Heart left ventricle (tissue), 16 donors: Measurements from ENCODE around the gene FYB2. TPM values are rescaled to one million over a fixed set of nuclear protein-coding genes. Genes with fewer than 3 reads are reported as not detected.
A peak's percentile ranks its signal among the peaks of the same experiment; 100 is the strongest.

Experiments
- ATAC-seq, 4 donors: fragments of 200-7000 bp; cut with Tn5 transposase; one replicate each; pipeline ENCODE4 v1.9.1; 2020 to 2022; ENCODE audit warnings: moderate library complexity in 4 of 4, mild to moderate bottlenecking in 3 of 4, moderate number of reproducible peaks in 1 of 4
- DNase-seq, 5 donors: peaks; one replicate each; pipeline ENCODE4 v3.0.0-alpha.2; 2020
- H3K27ac ChIP-seq, 12 donors: fragments of 200-600 bp; sonication (generic) in 4 of 12; one replicate each; pipeline versions ENCODE4 v1.5.0 to v1.8.0; 2016 to 2022; ENCODE audit warnings: mild to moderate bottlenecking in 2 of 12
- H3K27me3 ChIP-seq, 9 donors: fragments of 200-600 bp; sonication (generic) in 2 of 9; one replicate each; pipeline versions ENCODE4 v1.5.1 to v1.8.0; 2016 to 2022; ENCODE audit warnings: mild to moderate bottlenecking in 3 of 9
- H3K36me3 ChIP-seq, 9 donors: fragments of 200-600 bp; sonication (generic) in 2 of 9; one replicate each; pipeline versions ENCODE4 v1.5.0 to v1.8.0; 2018 to 2022; ENCODE audit warnings: mild to moderate bottlenecking in 2 of 9
- H3K4me1 ChIP-seq, 12 donors: fragments of 200-600 bp; sonication (generic) in 4 of 12; one replicate each; pipeline versions ENCODE4 v1.5.0 to v1.8.0; 2016 to 2022; ENCODE audit warnings: mild to moderate bottlenecking in 3 of 12
- H3K4me3 ChIP-seq, 12 donors: fragments of 200-600 bp; sonication (generic) in 4 of 12; one replicate each; pipeline versions ENCODE4 v1.5.0 to v1.8.0; 2017 to 2022; ENCODE audit warnings: mild to moderate bottlenecking in 9 of 12, moderate library complexity in 4 of 12
- H3K9me3 ChIP-seq, 12 donors: fragments of 200-600 bp; sonication (generic) in 4 of 12; one replicate each; pipeline versions ENCODE4 v1.5.0 to v1.8.0; 2016 to 2022; ENCODE audit warnings: mild to moderate bottlenecking in 1 of 12
- CTCF ChIP-seq, 12 donors: fragments of 200-600 bp; sonication (generic) in 4 of 12; IDR thresholded peaks; one replicate each; pipeline versions ENCODE4 v1.5.0 to v1.8.0; 2018 to 2022; ENCODE audit warnings: antibody characterized with exemption in 12 of 12, mild to moderate bottlenecking in 5 of 12
- POLR2A ChIP-seq, 2 donors: fragments of 450-650 bp; IDR thresholded peaks; one replicate each; pipeline ENCODE4 v1.6.1; 2017; ENCODE audit warnings: antibody characterized with exemption in 2 of 2, mild to moderate bottlenecking in 2 of 2, moderate library complexity in 2 of 2
- WGBS, 4 donors: extraction: QIAGEN DNeasy Blood & Tissue Kit in 2 of 4; methylation state at CpG; one replicate each; pipeline versions ENCODE4 v1.1.5 to v1.1.7; 2013 to 2018; 5-methylcytosine and 5-hydroxymethylcytosine counted together
- intact Hi-C, 10 donors: fragments of 100-400 bp; cut with DNase I; formaldehyde crosslinking; loops; one replicate each; pipeline versions ENCODE4 v1.11.1 to v1.14.2; 2022
- polyA plus RNA-seq, 2 donors: library from polyadenylated mRNA; stranded (reverse); fragments of 200-250 nt; gene quantifications; one replicate each; pipeline ENCODE4 v1.2.3, GENCODE V29; 2013
- total RNA-seq, 9 donors: library from RNA; depleted of rRNA in 2 of 9; stranded (reverse); fragments of >200 nt in 2 of 9; fragmentation: NEBNext Ultra II Directional in 3 of 9; extraction: Animal tissue kit (Norgen Biotek cat#: 25700) in 3 of 9; gene quantifications; one replicate each; pipeline versions ENCODE4 v1.1.0 to v1.2.4, GENCODE V29; 2016 to 2023
- donor health status: ischemic (EF 13 %, LVEDD 7.1; RV severe dilation, severe dysfunction).
- donor health status: healthy with polysubstance abuse.
- donor health status: DM: no; HTN: yes; CAD: no.
- donor health status: DM: no; HTN: no; CAD: no.
- donor health status: ischemic (EF 25% LVEDD 6.9; RV normal size, moderate dysfunction).
- donor health status: ischemic (EF 25% LVEDD 5.7; RV mildly dilated, moderate dysfunction).
- donor health status: healthy.
- donor health status: DM: yes; HTN: yes; CAD: no.
- donor health status: ischemic (EF 35%, LVEDD 5.7; RV mildly dilated, moderate dysfunction).
- donor health status: nonischemic (EF 11% LVEDD 7.7; RV severe dilation, severe dysfunction).
- donor health status: DM: yes; HTN: yes; CAD: no.
- donor health status: PGD.
- donor health status: ischemic (EF 29% LVEDD 5.4; RV normal size, mild dysfunction).
- donor health status: nonischemic (EF 23%, LVEDD 6.1; RV moderate dilation, normal function).

Gene FYB2
- total and polyA plus RNA-seq, 11 donors = 0.15 to 46.3 (median 9.1) TPM

GRCh38 chr1:56817716-56818463 is 1.3 kb downstream of the FYB2 start:
- TF ChIP-seq POLR2A (IDR thresholded peaks at IDR 0.05) (no peak), CTCF (IDR thresholded peaks at IDR 0.05) (no peak)
- H3K4me1 ChIP-seq = peaks cover 0 to 32% (median 8%) of the 10 kb centered on the region in 12 donors
- no peaks in the 10 kb centered on the region for H3K36me3 ChIP-seq
- H3K27ac ChIP-seq = peak overlapping the region; percentile 56 to 93 (median 82)
- H3K4me3 ChIP-seq = peak overlapping the region in 9 of 12 donors; percentile 1 to 46 (median 32)
- H3K27me3 ChIP-seq = no peaks in the 10 kb centered on the region
- H3K9me3 ChIP-seq = peaks cover 0 to 13% (median 0%) of the 10 kb centered on the region in 12 donors
- ATAC-seq (peak in 1 of 4 donors; percentile 36), DNase-seq (no peak)
- intact Hi-C loops = loop anchor here in 3 of 10 donors (5.0 to 10.0 kb wide), 3 partner anchors 61 to 1533 kb away; partner anchors contain the start of gene PRKAA2 (in 1 of the 3)
- 65 to 80% (median 72%) methylated on average over 6 of the region's 6 CpGs for WGBS, 4 donors

GRCh38 chr1:56816909-56817308 is 2.3 kb downstream of the FYB2 start:
- ATAC-seq (no peak), DNase-seq (no peak)
- WGBS, 4 donors = 60 to 69% (median 65%) methylated on average over 4 of the region's 4 CpGs
- intact Hi-C loops = loop anchor here in 3 of 10 donors (5.0 to 10.0 kb wide), 3 partner anchors 60 to 1532 kb away; partner anchors contain the start of gene PRKAA2 (in 1 of the 3)
- H3K9me3 ChIP-seq = peaks cover 0 to 13% (median 0%) of the 10 kb centered on the region in 12 donors
- H3K27ac ChIP-seq = peak overlapping the region in 8 of 12 donors; percentile 59 to 84 (median 82)
- peak overlapping the region in 5 of 12 donors; percentile 14 to 39 (median 33) for H3K4me3 ChIP-seq
- no peaks in the 10 kb centered on the region for H3K27me3 ChIP-seq
- H3K36me3 ChIP-seq = no peaks in the 10 kb centered on the region
- TF ChIP-seq CTCF (IDR thresholded peaks at IDR 0.05) (no peak), POLR2A (IDR thresholded peaks at IDR 0.05) (no peak)
- peaks cover 0 to 32% (median 8%) of the 10 kb centered on the region in 12 donors for H3K4me1 ChIP-seq

- peaks cover 0 to 33% (median 7%) of the 10 kb centered on the region in 12 donors for H3K4me1 ChIP-seq
- H3K36me3 ChIP-seq = no peaks in the 10 kb centered on the region
- TF ChIP-seq CTCF (IDR thresholded peaks at IDR 0.05) (no peak), POLR2A (IDR thresholded peaks at IDR 0.05) (no peak)
- peak overlapping the region in 1 of 12 donors; percentile 37 for H3K4me3 ChIP-seq
- peak overlapping the region in 3 of 12 donors; percentile 81 to 83 (median 82) for H3K27ac ChIP-seq
- ATAC-seq = no peak
- 65 to 90% (median 75%) methylated on average over 1 of the region's 1 CpG for WGBS, 4 donors
- DNase-seq = no peak
- intact Hi-C loops = loop anchor here in 3 of 10 donors (5.0 to 10.0 kb wide), 3 partner anchors 59 to 1531 kb away; partner anchors contain the start of gene PRKAA2 (in 1 of the 3)
- H3K9me3 ChIP-seq = peaks cover 0 to 13% (median 0%) of the 10 kb centered on the region in 12 donors
- peaks cover 0 to 1% (median 0%) of the 10 kb centered on the region in 9 donors for H3K27me3 ChIP-seq
These were observed 2.9 kb downstream of the FYB2 start for GRCh38 chr1:56816264-56816663.

- ATAC-seq (no peak), DNase-seq (no peak)
- H3K27ac ChIP-seq = peak overlapping the region in 2 of 12 donors; percentile 7 to 64
- H3K4me1 ChIP-seq = peaks cover 0 to 35% (median 0%) of the 10 kb centered on the region in 12 donors
- H3K36me3 ChIP-seq = no peaks in the 10 kb centered on the region
- H3K4me3 ChIP-seq = no peak overlapping the region
- WGBS, 4 donors = 82 to 92% (median 88%) methylated on average over 2 of the region's 2 CpGs
- H3K9me3 ChIP-seq = peaks cover 0 to 13% (median 0%) of the 10 kb centered on the region in 12 donors
- TF ChIP-seq CTCF (IDR thresholded peaks at IDR 0.05) (no peak), POLR2A (IDR thresholded peaks at IDR 0.05) (no peak)
- intact Hi-C loops = loop anchor here in 2 of 10 donors (10.0 kb wide), 2 partner anchors 169 to 1529 kb away; partner anchors contain the start of gene PRKAA2 (in 1 of the 2)
- H3K27me3 ChIP-seq = peaks cover 0 to 6% (median 0%) of the 10 kb centered on the region in 9 donors
These were observed 5.0 kb downstream of the FYB2 start for GRCh38 chr1:56814205-56814604.
